Calu3 (cell line): ENCODE measurements around the gene DENND2D. TPM values are rescaled to one million over a fixed set of nuclear protein-coding genes. Genes with fewer than 3 reads are reported as not detected.

Experiments
- BruUV-seq: library from RNA; stranded (reverse); fragments of 400-500 nt; replicated peaks from 2 replicates; lab custom pipeline; 2021; lab: Mats Ljungman, UMichigan
- CTCF ChIA-PET: fragments of 300-600 bp; sonication (Branson Sonifier 250); formaldehyde crosslinking; loops from one replicate; lab custom pipeline; 2022; ENCODE audit warnings: antibody characterized with exemption; lab: Charles Lee
- DNase-seq: peaks from one replicate; pipeline ENCODE4 v3.0.0; 2022
- H3K27ac Mint-ChIP-seq: one replicate; pipeline ENCODE4 v1.8.0; 2022; ENCODE audit warnings: mixed read lengths; ENCODE audit not compliant: unreplicated experiment
- H3K27me3 Mint-ChIP-seq: one replicate; pipeline ENCODE4 v1.8.0; 2022; ENCODE audit warnings: mixed read lengths; ENCODE audit not compliant: unreplicated experiment
- H3K36me3 Mint-ChIP-seq: one replicate; pipeline ENCODE4 v1.8.0; 2022; ENCODE audit warnings: mild to moderate bottlenecking, moderate library complexity, mixed read lengths; ENCODE audit not compliant: insufficient read depth, unreplicated experiment
- H3K4me1 Mint-ChIP-seq: one replicate; pipeline ENCODE4 v1.8.0; 2022; ENCODE audit warnings: mild to moderate bottlenecking, low read depth, mixed read lengths; ENCODE audit not compliant: unreplicated experiment
- H3K4me3 Mint-ChIP-seq: one replicate; pipeline ENCODE4 v1.8.0; 2022; ENCODE audit warnings: mild to moderate bottlenecking, low read depth, moderate library complexity, mixed read lengths; ENCODE audit not compliant: unreplicated experiment
- H3K9me3 Mint-ChIP-seq: one replicate; pipeline ENCODE4 v1.8.0; 2022; ENCODE audit warnings: low read depth, mixed read lengths; ENCODE audit not compliant: unreplicated experiment
- CTCF ChIP-seq: fragments of 200-600 bp; IDR thresholded peaks from one replicate; pipeline ENCODE4 v1.8.0; 2022; ENCODE audit warnings: antibody characterized with exemption; ENCODE audit not compliant: unreplicated experiment
- intact Hi-C: fragments of 100-400 bp; cut with micrococcal nuclease; formaldehyde crosslinking; loops from one replicate; pipeline ENCODE4 v1.10.0; 2022; ENCODE audit not compliant: unreplicated experiment
- total RNA-seq: library from RNA; stranded (reverse); gene quantifications from 2 replicates; pipeline ENCODE4 v1.2.3, GENCODE V29; 2022

The DENND2D gene
- total RNA-seq, 1 experiment from 2014 or later = 11.8 TPM

- no peaks in the 10 kb centered on the region for H3K27me3 Mint-ChIP-seq
- peak overlapping the region; percentile 56 for H3K4me3 Mint-ChIP-seq
- no TSS peak for BruUV-seq
- peaks cover 46% of the 10 kb centered on the region for H3K4me1 Mint-ChIP-seq
- H3K36me3 Mint-ChIP-seq = peaks cover 34% of the 10 kb centered on the region
- TF ChIP-seq CTCF = no peak
- CTCF ChIA-PET = interaction anchor here (0.6 to 0.8 kb wide), 2 partner anchors 142 to 969 kb away, joined by 3 read pairs; no protein-coding TSS in a partner anchor
- DNase-seq = peak; percentile 22
- H3K9me3 Mint-ChIP-seq = no peaks in the 10 kb centered on the region
- intact Hi-C loops = no loop called here
- peak overlapping the region; percentile 68 for H3K27ac Mint-ChIP-seq
Measured at GRCh38 chr1:111204201-111204982, 3.9 kb upstream of the DENND2D start.

GRCh38 chr1:111203681-111204200, 3.3 kb upstream of the DENND2D start:
- intact Hi-C loops = loop anchor here (2.0 kb wide), 1 partner anchor 63 kb away; the partner anchor contains the start of genes CEPT1 and DRAM2
- no peaks in the 10 kb centered on the region for H3K9me3 Mint-ChIP-seq
- peak overlapping the region; percentile 68 for H3K27ac Mint-ChIP-seq
- BruUV-seq = no TSS peak
- no peaks in the 10 kb centered on the region for H3K27me3 Mint-ChIP-seq
- peaks cover 46% of the 10 kb centered on the region for H3K4me1 Mint-ChIP-seq
- DNase-seq = peak; percentile 68
- CTCF ChIA-PET = interaction anchor here (0.6 to 0.8 kb wide), 3 partner anchors 142 to 970 kb away, joined by 3 read pairs; no protein-coding TSS in a partner anchor
- no peak for TF ChIP-seq CTCF
- H3K4me3 Mint-ChIP-seq = peak overlapping the region; percentile 56
- peaks cover 34% of the 10 kb centered on the region for H3K36me3 Mint-ChIP-seq

GRCh38 chr1:111202707-111203623, 2.5 kb upstream of the DENND2D start:
- no peak for TF ChIP-seq CTCF
- H3K27ac Mint-ChIP-seq = peak overlapping the region; percentile 68
- H3K4me3 Mint-ChIP-seq = peak overlapping the region; percentile 56
- no peaks in the 10 kb centered on the region for H3K27me3 Mint-ChIP-seq
- DNase-seq = no peak
- H3K36me3 Mint-ChIP-seq = peaks cover 34% of the 10 kb centered on the region
- CTCF ChIA-PET = interaction anchor here (0.6 to 0.8 kb wide), 4 partner anchors 52 to 956 kb away, joined by 3 read pairs; no protein-coding TSS in a partner anchor
- intact Hi-C loops = loop anchor here (2.0 kb wide), 1 partner anchor 62 kb away; the partner anchor contains the start of genes CEPT1 and DRAM2
- peaks cover 46% of the 10 kb centered on the region for H3K4me1 Mint-ChIP-seq
- no TSS peak for BruUV-seq
- no peaks in the 10 kb centered on the region for H3K9me3 Mint-ChIP-seq

- CTCF ChIA-PET = interaction anchor here (0.6 to 0.7 kb wide), 2 partner anchors 53 to 955 kb away, joined by 3 read pairs; no protein-coding TSS in a partner anchor
- no peak for TF ChIP-seq CTCF
- peaks cover 38% of the 10 kb centered on the region for H3K36me3 Mint-ChIP-seq
- peaks cover 50% of the 10 kb centered on the region for H3K4me1 Mint-ChIP-seq
- intact Hi-C loops = loop anchor here (2.0 kb wide), 1 partner anchor 62 kb away; the partner anchor contains the start of genes CEPT1 and DRAM2
- H3K27ac Mint-ChIP-seq = peak overlapping the region; percentile 68
- H3K4me3 Mint-ChIP-seq = peak overlapping the region; percentile 56
- no TSS peak for BruUV-seq
- DNase-seq = peak; percentile 32
- no peaks in the 10 kb centered on the region for H3K9me3 Mint-ChIP-seq
- no peaks in the 10 kb centered on the region for H3K27me3 Mint-ChIP-seq
Measured at GRCh38 chr1:111202366-111202706, 1.9 kb upstream of the DENND2D start.
